ENCODE data around the gene EXOC4.

EXOC4 gene

GRCh38 chr7:133428326-133428725 lies 175.4 kb downstream of the EXOC4 start:
- peaks cover 27% of the 10 kb centered on the region for H3K36me3 Mint-ChIP-seq (ENCODE audit: low read depth)
- no peak for TF ChIP-seq CTCF (IDR thresholded peaks at IDR 0.05; ENCODE audit: unreplicated experiment in 3 of 3)
- peaks cover 7% of the 10 kb centered on the region for H3K9me3 Mint-ChIP-seq
- no peaks in the 10 kb centered on the region for H3K4me1 Mint-ChIP-seq
- no peak overlapping the region for H3K4me3 Mint-ChIP-seq
- no peak overlapping the region for H3K27ac Mint-ChIP-seq
- H3K27me3 Mint-ChIP-seq (ENCODE audit: low read depth) = no peaks in the 10 kb centered on the region

- Mint-ChIP-seq H3K27me3 (ENCODE audit: low read depth) (no peaks in the 10 kb centered on the region), H3K4me1 (no peaks in the 10 kb centered on the region), H3K4me3 (no peak overlapping the region), H3K9me3 (peaks cover 7% of the 10 kb centered on the region), H3K36me3 (ENCODE audit: low read depth) (peaks cover 27% of the 10 kb centered on the region), H3K27ac (no peak overlapping the region)
- TF ChIP-seq CTCF (IDR thresholded peaks at IDR 0.05; ENCODE audit: unreplicated experiment in 3 of 3) = no peak
Observed at GRCh38 chr7:133428876-133429275, 176.0 kb downstream of the EXOC4 start.

DNA sequence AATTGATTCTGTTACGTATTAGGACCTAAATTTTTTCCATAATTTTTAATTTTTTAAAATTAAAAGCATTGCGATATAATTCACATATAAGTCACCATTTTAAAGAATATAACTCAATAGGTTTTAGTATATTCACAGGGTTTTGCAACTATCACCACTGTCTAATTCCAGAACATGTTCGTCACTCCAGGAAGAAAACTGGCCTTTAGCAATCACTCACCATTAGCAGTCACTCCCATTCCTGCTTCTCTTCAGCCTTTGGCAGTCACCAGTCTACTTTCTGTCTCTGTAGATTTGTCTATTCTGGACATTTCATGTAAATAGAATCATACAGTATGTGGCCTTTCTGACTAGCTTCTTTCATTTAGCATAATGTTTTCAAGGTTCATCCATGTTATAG lies 176.5 kb downstream of the EXOC4 start:
- Mint-ChIP-seq H3K9me3 (peaks cover 7% of the 10 kb centered on the region), H3K27ac (no peak overlapping the region), H3K27me3 (ENCODE audit: low read depth) (no peaks in the 10 kb centered on the region), H3K4me3 (no peak overlapping the region), H3K36me3 (ENCODE audit: low read depth) (peaks cover 24% of the 10 kb centered on the region), H3K4me1 (peaks cover 2% of the 10 kb centered on the region)
- no peak for TF ChIP-seq CTCF (IDR thresholded peaks at IDR 0.05; ENCODE audit: unreplicated experiment in 3 of 3)

GRCh38 chr7:133431134-133431724 lies 178.4 kb downstream of the EXOC4 start:
- no peak for TF ChIP-seq CTCF (IDR thresholded peaks at IDR 0.05; ENCODE audit: unreplicated experiment in 3 of 3)

GRCh38 chr7:133433165-133433812 lies 180.4 kb downstream of the EXOC4 start:
- no peak overlapping the region for H3K27ac Mint-ChIP-seq
- H3K4me1 Mint-ChIP-seq = peaks cover 22% of the 10 kb centered on the region
- H3K36me3 Mint-ChIP-seq (ENCODE audit: low read depth) = peaks cover 4% of the 10 kb centered on the region
- H3K9me3 Mint-ChIP-seq = no peaks in the 10 kb centered on the region
- H3K4me3 Mint-ChIP-seq = no peak overlapping the region
- TF ChIP-seq CTCF (IDR thresholded peaks at IDR 0.05; ENCODE audit: unreplicated experiment in 3 of 3) = no peak
- H3K27me3 Mint-ChIP-seq (ENCODE audit: low read depth) = no peaks in the 10 kb centered on the region

More at GRCh38 chr7:133431134-133431724, 178.4 kb downstream of the EXOC4 start:
- no peak overlapping the region for H3K27ac Mint-ChIP-seq
- H3K36me3 Mint-ChIP-seq (ENCODE audit: low read depth) = peaks cover 9% of the 10 kb centered on the region
- H3K27me3 Mint-ChIP-seq (ENCODE audit: low read depth) = no peaks in the 10 kb centered on the region
- no peaks in the 10 kb centered on the region for H3K9me3 Mint-ChIP-seq
- H3K4me3 Mint-ChIP-seq = no peak overlapping the region
- peaks cover 9% of the 10 kb centered on the region for H3K4me1 Mint-ChIP-seq

Measured in nephron (organoid).